Measurements from ENCODE around the gene PLEKHM3. TPM values are rescaled to one million over a fixed set of nuclear protein-coding genes. Genes with fewer than 3 reads are reported as not detected.
A peak's percentile ranks its signal among the peaks of the same experiment; 100 is the strongest.

PLEKHM3 gene
- total and polyA plus RNA-seq, 4 donors: 3.0 to 18.3 (median 5.5) TPM

DNA sequence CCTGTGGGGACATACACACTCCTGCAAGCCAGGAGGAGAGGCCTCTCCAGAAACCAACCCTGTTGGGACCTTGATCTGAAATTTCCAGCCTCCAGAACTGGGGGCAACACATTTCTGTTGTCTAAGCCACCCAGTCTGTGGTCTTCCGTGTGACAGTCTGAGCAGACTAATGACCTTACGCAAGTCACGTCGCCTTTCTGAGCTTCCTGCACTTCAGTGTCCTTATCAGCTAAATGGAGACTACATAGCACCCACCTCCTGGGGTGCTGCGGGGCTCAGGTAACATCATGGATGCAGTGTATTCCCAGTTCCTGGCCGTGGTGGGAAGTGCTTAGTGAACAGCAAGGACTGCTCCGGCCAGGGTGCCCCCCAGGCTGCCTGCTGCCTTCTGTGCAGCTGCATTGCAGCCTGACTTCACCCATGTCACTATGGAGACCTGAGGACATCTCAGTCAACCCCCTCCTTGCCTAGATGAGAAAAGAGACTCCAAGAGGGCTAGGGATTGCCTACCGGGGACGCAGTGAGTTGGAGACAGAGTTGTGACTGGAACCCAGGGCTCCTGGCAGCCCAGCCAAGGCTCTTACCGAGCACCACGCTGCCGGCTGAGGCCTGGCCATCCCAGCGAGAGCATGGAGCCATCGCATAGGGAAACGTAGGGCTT, 194.4 kb downstream of the PLEKHM3 start:
- Histone ChIP-seq H3K4me3 (ENCODE audit: low read depth in 1 of 3, low read length in 3 of 3) (no peak overlapping the region), H3K9ac (ENCODE audit: low read depth in 1 of 2, low read length in 2 of 2) (no peak overlapping the region), H3K4me1 (ENCODE audit: control insufficient read depth in 4 of 4, insufficient read depth in 4 of 4, low read length in 3 of 4) (peaks cover 1 to 13% (median 8%) of the 10 kb centered on the region in 4 donors), H3K9me3 (ENCODE audit: control insufficient read depth in 4 of 4, low read length in 3 of 4) (no peaks in the 10 kb centered on the region), H3K27me3 (ENCODE audit: control insufficient read depth in 4 of 4, insufficient read depth in 4 of 4, low read length in 3 of 4) (no peaks in the 10 kb centered on the region), H3K27ac (ENCODE audit: low read depth in 1 of 2, low read length in 2 of 2) (no peak overlapping the region), H3K36me3 (ENCODE audit: control insufficient read depth in 4 of 4, insufficient read depth in 3 of 4, low read depth in 1 of 4, low read length in 3 of 4) (peaks cover 0 to 5% (median under 1%) of the 10 kb centered on the region in 4 donors)
- no peak for DNase-seq (ENCODE audit: low spot score)
- TF ChIP-seq, protein P1, sequence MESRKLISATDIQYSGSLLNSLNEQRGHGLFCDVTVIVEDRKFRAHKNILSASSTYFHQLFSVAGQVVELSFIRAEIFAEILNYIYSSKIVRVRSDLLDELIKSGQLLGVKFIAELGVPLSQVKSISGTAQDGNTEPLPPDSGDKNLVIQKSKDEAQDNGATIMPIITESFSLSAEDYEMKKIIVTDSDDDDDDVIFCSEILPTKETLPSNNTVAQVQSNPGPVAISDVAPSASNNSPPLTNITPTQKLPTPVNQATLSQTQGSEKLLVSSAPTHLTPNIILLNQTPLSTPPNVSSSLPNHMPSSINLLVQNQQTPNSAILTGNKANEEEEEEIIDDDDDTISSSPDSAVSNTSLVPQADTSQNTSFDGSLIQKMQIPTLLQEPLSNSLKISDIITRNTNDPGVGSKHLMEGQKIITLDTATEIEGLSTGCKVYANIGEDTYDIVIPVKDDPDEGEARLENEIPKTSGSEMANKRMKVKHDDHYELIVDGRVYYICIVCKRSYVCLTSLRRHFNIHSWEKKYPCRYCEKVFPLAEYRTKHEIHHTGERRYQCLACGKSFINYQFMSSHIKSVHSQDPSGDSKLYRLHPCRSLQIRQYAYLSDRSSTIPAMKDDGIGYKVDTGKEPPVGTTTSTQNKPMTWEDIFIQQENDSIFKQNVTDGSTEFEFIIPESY (IDR thresholded peaks at IDR 0.05): no peak
- TF ChIP-seq REST (IDR thresholded peaks at IDR 0.05): no peak
- 93% methylated on average over 15 of the region's 15 CpGs for WGBS

DNA sequence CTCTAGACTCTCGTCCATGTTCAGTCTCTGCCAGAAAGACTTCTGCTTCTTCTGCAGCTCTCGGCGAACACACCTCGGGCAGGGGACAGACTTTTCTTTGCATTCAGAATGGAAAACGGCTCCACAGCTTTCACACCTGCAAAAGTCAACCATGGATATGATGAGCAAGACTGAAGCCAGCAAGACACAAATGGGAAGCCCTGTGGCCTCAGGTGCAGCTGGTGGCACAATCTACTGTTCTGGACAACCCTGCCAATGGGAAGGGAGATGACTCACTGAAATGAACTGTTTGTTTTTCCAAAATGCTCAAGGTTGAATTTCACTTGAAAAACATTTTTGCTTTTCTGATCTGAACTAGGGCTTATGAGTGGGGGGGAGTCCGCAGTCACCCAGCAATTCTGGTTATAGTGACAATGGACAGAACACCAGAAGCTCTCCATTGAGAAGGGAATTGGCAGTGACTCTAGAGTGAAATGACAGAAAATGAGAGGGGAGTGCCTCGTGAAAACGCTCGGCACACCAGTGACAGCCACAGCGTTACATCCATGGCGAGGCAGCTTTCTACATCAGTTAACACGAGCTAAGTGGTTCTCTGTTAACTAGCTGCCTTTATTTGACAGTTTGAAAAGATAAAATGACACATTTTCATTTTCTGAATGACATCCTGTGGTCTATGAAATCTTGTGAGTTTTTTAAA, 196.8 kb downstream of the PLEKHM3 start:
- Histone ChIP-seq H3K9ac (ENCODE audit: low read depth in 1 of 2, low read length in 2 of 2) (peak overlapping the region in 1 of 2 donors; percentile 49), H3K36me3 (ENCODE audit: control insufficient read depth in 4 of 4, insufficient read depth in 3 of 4, low read depth in 1 of 4, low read length in 3 of 4) (peaks cover 0 to 5% (median 0%) of the 10 kb centered on the region in 4 donors), H3K4me1 (ENCODE audit: control insufficient read depth in 4 of 4, insufficient read depth in 4 of 4, low read length in 3 of 4) (peaks cover 1 to 21% (median 16%) of the 10 kb centered on the region in 4 donors), H3K9me3 (ENCODE audit: control insufficient read depth in 4 of 4, low read length in 3 of 4) (no peaks in the 10 kb centered on the region), H3K27ac (ENCODE audit: low read depth in 1 of 2, low read length in 2 of 2) (peak overlapping the region; percentile 84 to 87), H3K27me3 (ENCODE audit: control insufficient read depth in 4 of 4, insufficient read depth in 4 of 4, low read length in 3 of 4) (no peaks in the 10 kb centered on the region), H3K4me3 (ENCODE audit: low read depth in 1 of 3, low read length in 3 of 3) (no peak overlapping the region)
- no peak for DNase-seq (ENCODE audit: low spot score)
- WGBS: 87% methylated on average over 12 of the region's 12 CpGs
- TF ChIP-seq SP1 (IDR thresholded peaks at IDR 0.05) (peak; percentile 41), GABPA (IDR thresholded peaks at IDR 0.05 in 1 of 2, conservative IDR thresholded peaks at IDR 0.05 in 1 of 2) (no peak), ATF3 (IDR thresholded peaks at IDR 0.05) (peak; percentile 77), FOXA2 (IDR thresholded peaks at IDR 0.05) (peak; percentile 37), FOXA1 (IDR thresholded peaks at IDR 0.05) (no peak), TAF1 (conservative IDR thresholded peaks at IDR 0.05) (no peak), RXRA (IDR thresholded peaks at IDR 0.05) (peak; percentile 23 to 61), HNF4G (IDR thresholded peaks at IDR 0.05) (no peak), YY1 (IDR thresholded peaks at IDR 0.05) (peak; percentile 62), RAD21 (IDR thresholded peaks at IDR 0.05) (peak; percentile 24 to 40), JUND (IDR thresholded peaks at IDR 0.05) (peak; percentile 88 to 96), REST (IDR thresholded peaks at IDR 0.05) (peak; percentile 21), HNF4A (conservative IDR thresholded peaks at IDR 0.05) (peak; percentile 29 to 61), MAX (IDR thresholded peaks at IDR 0.05) (peak; percentile 57)
- TF ChIP-seq, protein P2, sequence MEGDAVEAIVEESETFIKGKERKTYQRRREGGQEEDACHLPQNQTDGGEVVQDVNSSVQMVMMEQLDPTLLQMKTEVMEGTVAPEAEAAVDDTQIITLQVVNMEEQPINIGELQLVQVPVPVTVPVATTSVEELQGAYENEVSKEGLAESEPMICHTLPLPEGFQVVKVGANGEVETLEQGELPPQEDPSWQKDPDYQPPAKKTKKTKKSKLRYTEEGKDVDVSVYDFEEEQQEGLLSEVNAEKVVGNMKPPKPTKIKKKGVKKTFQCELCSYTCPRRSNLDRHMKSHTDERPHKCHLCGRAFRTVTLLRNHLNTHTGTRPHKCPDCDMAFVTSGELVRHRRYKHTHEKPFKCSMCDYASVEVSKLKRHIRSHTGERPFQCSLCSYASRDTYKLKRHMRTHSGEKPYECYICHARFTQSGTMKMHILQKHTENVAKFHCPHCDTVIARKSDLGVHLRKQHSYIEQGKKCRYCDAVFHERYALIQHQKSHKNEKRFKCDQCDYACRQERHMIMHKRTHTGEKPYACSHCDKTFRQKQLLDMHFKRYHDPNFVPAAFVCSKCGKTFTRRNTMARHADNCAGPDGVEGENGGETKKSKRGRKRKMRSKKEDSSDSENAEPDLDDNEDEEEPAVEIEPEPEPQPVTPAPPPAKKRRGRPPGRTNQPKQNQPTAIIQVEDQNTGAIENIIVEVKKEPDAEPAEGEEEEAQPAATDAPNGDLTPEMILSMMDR (IDR thresholded peaks at IDR 0.05; ENCODE audit: low read depth, low read length, missing input control): no peak
- TF ChIP-seq, protein P1 (IDR thresholded peaks at IDR 0.05): peak; percentile 18

All from liver (tissue), 9 donors.